ENCODE results near the gene PNPO.

- TF ChIP-seq POLR2A (IDR thresholded peaks at IDR 0.05; ENCODE audit: low read length) (peak; percentile 83), GATA1 (IDR thresholded peaks at IDR 0.05; ENCODE audit: low read depth, low read length) (no peak)
These were observed 45.3 kb upstream of the PNPO start, which contains the start of gene SP2 for GRCh38 chr17:47895856-47896671.

Data from erythroblast (primary cell).